ENCODE results near the gene KCTD7.

DNA sequence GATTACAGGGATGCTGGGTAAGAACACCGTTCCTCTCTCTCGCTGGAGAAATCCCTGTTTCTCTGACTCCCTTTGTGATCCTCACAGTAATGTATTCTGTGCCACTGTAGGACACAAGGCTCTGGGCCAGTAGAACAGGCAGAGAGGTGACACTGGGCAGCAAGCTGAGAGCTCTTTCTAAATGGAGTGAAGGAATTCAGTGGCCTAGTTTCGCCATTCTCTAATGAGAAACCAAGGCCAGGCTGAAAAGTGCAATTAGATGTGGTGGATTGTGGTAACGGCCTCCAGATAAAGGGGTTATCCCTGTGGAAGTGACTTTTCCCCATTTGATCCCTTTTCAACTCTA is 12.8 kb downstream of the KCTD7 start:
- TF ChIP-seq, protein P1, sequence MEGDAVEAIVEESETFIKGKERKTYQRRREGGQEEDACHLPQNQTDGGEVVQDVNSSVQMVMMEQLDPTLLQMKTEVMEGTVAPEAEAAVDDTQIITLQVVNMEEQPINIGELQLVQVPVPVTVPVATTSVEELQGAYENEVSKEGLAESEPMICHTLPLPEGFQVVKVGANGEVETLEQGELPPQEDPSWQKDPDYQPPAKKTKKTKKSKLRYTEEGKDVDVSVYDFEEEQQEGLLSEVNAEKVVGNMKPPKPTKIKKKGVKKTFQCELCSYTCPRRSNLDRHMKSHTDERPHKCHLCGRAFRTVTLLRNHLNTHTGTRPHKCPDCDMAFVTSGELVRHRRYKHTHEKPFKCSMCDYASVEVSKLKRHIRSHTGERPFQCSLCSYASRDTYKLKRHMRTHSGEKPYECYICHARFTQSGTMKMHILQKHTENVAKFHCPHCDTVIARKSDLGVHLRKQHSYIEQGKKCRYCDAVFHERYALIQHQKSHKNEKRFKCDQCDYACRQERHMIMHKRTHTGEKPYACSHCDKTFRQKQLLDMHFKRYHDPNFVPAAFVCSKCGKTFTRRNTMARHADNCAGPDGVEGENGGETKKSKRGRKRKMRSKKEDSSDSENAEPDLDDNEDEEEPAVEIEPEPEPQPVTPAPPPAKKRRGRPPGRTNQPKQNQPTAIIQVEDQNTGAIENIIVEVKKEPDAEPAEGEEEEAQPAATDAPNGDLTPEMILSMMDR (IDR thresholded peaks at IDR 0.05), result no peak
- TF ChIP-seq EP300 (IDR thresholded peaks at IDR 0.05) (no peak), POLR2A (IDR thresholded peaks at IDR 0.05) (no peak)
